Loucy (cell line): ENCODE results near the gene ADAMTS12.

ENCODE experiments used
- EZH2phosphoT487 ChIP-seq: fragments of 200-600 bp; IDR thresholded peaks from 2 replicates; pipeline ENCODE4 v1.6.1; 2018; ENCODE audit warnings: antibody characterized with exemption, mild to moderate bottlenecking, moderate library complexity, borderline replicate concordance
- TF ChIP-seq, protein P1 (sequence below): fragments of 200-600 bp; sonication (generic); conservative IDR thresholded peaks from 2 replicates; pipeline ENCODE4 v1.5.1; 2014; ENCODE audit warnings: mild to moderate bottlenecking, antibody characterized with exemption, low read length

- TF ChIP-seq, protein P1, sequence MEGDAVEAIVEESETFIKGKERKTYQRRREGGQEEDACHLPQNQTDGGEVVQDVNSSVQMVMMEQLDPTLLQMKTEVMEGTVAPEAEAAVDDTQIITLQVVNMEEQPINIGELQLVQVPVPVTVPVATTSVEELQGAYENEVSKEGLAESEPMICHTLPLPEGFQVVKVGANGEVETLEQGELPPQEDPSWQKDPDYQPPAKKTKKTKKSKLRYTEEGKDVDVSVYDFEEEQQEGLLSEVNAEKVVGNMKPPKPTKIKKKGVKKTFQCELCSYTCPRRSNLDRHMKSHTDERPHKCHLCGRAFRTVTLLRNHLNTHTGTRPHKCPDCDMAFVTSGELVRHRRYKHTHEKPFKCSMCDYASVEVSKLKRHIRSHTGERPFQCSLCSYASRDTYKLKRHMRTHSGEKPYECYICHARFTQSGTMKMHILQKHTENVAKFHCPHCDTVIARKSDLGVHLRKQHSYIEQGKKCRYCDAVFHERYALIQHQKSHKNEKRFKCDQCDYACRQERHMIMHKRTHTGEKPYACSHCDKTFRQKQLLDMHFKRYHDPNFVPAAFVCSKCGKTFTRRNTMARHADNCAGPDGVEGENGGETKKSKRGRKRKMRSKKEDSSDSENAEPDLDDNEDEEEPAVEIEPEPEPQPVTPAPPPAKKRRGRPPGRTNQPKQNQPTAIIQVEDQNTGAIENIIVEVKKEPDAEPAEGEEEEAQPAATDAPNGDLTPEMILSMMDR: no peak
- no peak for TF ChIP-seq EZH2phosphoT487
Observed at GRCh38 chr5:33612386-33612785, 279.4 kb downstream of the ADAMTS12 start.
